ENCODE results near the gene RPS6KA3. TPM values are rescaled to one million over a fixed set of nuclear protein-coding genes. Genes with fewer than 3 reads are reported as not detected.

RPS6KA3 gene
- total and polyA plus RNA-seq, 2 of the 8 experiments (the other 6 are each of a cell fraction or from before 2014, with no cell fraction given) = 7.1 to 13.0 TPM

DNA sequence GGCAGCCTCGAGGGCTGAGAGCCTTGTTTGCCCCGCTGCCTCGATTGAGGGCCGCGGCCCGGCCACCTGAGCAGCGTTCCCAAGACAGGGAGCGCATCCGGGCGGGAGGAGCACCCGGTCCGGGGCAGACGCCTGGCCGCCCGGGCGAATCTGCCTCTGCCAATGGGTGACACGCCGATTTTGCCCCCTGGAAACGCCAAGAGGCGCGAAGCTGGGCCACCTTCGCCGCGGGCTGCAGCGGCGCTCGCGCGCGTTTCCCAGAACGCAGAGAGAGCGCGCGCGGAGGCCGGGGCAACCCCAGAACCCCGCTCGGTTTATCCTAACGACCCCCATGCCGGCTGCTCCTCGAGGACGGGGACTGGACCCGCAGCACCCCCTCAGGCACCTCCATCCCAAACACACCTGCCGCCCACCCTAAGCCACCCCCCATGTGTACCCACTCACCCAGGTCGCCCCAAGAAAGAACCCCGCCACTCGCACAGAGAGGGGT, 150.6 kb downstream of the RPS6KA3 start:
- Histone ChIP-seq H2BK5ac (ENCODE audit: low read depth, low read length) (no peak overlapping the region), H4K91ac (replicated peaks; ENCODE audit: insufficient read length, low read length) (no peak overlapping the region), H3K56ac (replicated peaks; ENCODE audit: insufficient read length, low read depth, low read length) (no peak overlapping the region), H2BK15ac (ENCODE audit: low read length) (no peak overlapping the region), H3K14ac (ENCODE audit: insufficient read length) (no peak overlapping the region), H3K4ac (replicated peaks; ENCODE audit: insufficient read length, low read depth, low read length) (no peak overlapping the region), H3K36me3 (ENCODE audit: control insufficient read depth in 2 of 4, insufficient read depth in 4 of 4, low read length in 3 of 4) (no peaks in the 10 kb centered on the region), H3K4me3 (ENCODE audit: extremely low read depth in 1 of 4, insufficient read depth in 2 of 4, low read depth in 3 of 4, low read length in 4 of 4) (peak overlapping the region; percentile 27 to 61 (median 30)), H3K18ac (ENCODE audit: extremely low read depth, low read length) (no peak overlapping the region), H4K8ac (ENCODE audit: extremely low read depth, insufficient read depth, low read length) (peak overlapping the region; percentile 25; the same call in 1 of the 2 replicates), H3K79me1 (ENCODE audit: low read depth, low read length) (peaks cover 2% of the 10 kb centered on the region; the same call in 1 of the 2 replicates), H2BK120ac (replicated peaks; ENCODE audit: low read depth, low read length) (no peak overlapping the region), H3K9ac (replicated peaks in 1 of 4; ENCODE audit: extremely low read depth in 1 of 4, low read depth in 3 of 4, low read length in 3 of 4) (no peak overlapping the region), H2AK5ac (ENCODE audit: low read depth, low read length) (no peak overlapping the region), H2AFZ (ENCODE audit: low read length) (no peak overlapping the region), H4K20me1 (replicated peaks in 1 of 2; ENCODE audit: control insufficient read depth in 1 of 2, insufficient read depth in 2 of 2, low read length in 2 of 2) (peaks cover 0 to 4% of the 10 kb centered on the region in 2 experiments), H3K9me3 (ENCODE audit: insufficient read depth in 2 of 2, low read depth in 1 of 2, low read length in 1 of 2) (peaks cover 0 to 3% of the 10 kb centered on the region in 2 experiments; a peak in 1 of 4 replicates), H3K79me2 (ENCODE audit: control insufficient read depth in 1 of 2, insufficient read depth in 2 of 2, low read length in 2 of 2) (no peaks in the 10 kb centered on the region), H3K4me1 (replicated peaks in 1 of 4; ENCODE audit: control insufficient read depth in 3 of 4, insufficient read depth in 4 of 4, low read length in 3 of 4) (0 out of 7 replicates have a peak, but pooled peaks cover 0 to 3% (median 0%) of the 10 kb centered on the region in 4 experiments), H3K27ac (ENCODE audit: low read depth, low read length) (no peak overlapping the region), H3K23ac (ENCODE audit: insufficient read length) (no peak overlapping the region), H2BK12ac (ENCODE audit: low read depth, low read length) (no peak overlapping the region), H3K4me2 (ENCODE audit: insufficient read depth in 1 of 2, low read depth in 2 of 2, low read length in 2 of 2) (peak overlapping the region; percentile 76 to 77), H2BK20ac (ENCODE audit: low read length) (no peak overlapping the region), H3K27me3 (replicated peaks in 1 of 4; ENCODE audit: control insufficient read depth in 3 of 4, extremely low read depth in 1 of 4, insufficient read depth in 3 of 4, low read length in 3 of 4) (peaks cover 3 to 23% (median 19%) of the 10 kb centered on the region in 4 experiments), H4K5ac (ENCODE audit: insufficient read length, low read depth, low read length) (no peak overlapping the region), H3K23me2 (ENCODE audit: low read depth, low read length) (peaks cover 3% of the 10 kb centered on the region; the same call in 1 of the 2 replicates)
- WGBS, 2 experiments (ENCODE audit: extremely low coverage in 1 of 2, insufficient coverage in 1 of 2, insufficient read length in 1 of 2, insufficient replicate concordance in 2 of 2, low coverage in 1 of 2, low lambda C conversion rate in 2 of 2, missing lambda C conversion rate in 1 of 2) = 2% methylated on average over 22 of the region's 47 CpGs; no CpG with 5 or more reads in 1 of the 2 experiments
- POLR2A ChIA-PET (ENCODE audit: partially characterized antibody) = interaction anchor here (0.9 to 1.3 kb wide), 3 partner anchors 16 to 108 kb away, joined by 3 read pairs; partner anchors contain the start of gene EIF1AX
- DNase-seq (ENCODE audit: low read depth in 1 of 2, low spot score in 2 of 2) (peak in 1 of 2 experiments; percentile 51), FAIRE-seq (no peak)
- CTCF ChIA-PET (ENCODE audit: partially characterized antibody) = no interaction called here
- TF ChIP-seq SP4 (IDR thresholded peaks at IDR 0.05; ENCODE audit: low read length) (no peak), RNF2 (IDR thresholded peaks at IDR 0.05; ENCODE audit: borderline replicate concordance, low read depth, low read length, missing control alignments, poor library complexity, severe bottlenecking) (no peak), EGR1 (IDR thresholded peaks at IDR 0.05; ENCODE audit: borderline replicate concordance, low read depth, low read length) (no peak), TBP (IDR thresholded peaks at IDR 0.05; ENCODE audit: low read depth, low read length) (peak; percentile 28; the same call in 1 of the 2 replicates), RAD21 (IDR thresholded peaks at IDR 0.05 in 1 of 2, conservative IDR thresholded peaks at IDR 0.05 in 1 of 2; ENCODE audit: low read depth in 2 of 2, low read length in 2 of 2) (no peak), SUZ12 (IDR thresholded peaks at IDR 0.05; ENCODE audit: low read length) (no peak), RXRA (IDR thresholded peaks at IDR 0.05; ENCODE audit: insufficient read depth, low read depth, low read length) (no peak), HDAC6 (IDR thresholded peaks at IDR 0.05; ENCODE audit: low read depth, low read length) (no peak), POLR2AphosphoS5 (IDR thresholded peaks at IDR 0.05; ENCODE audit: low read depth, low read length) (no peak), BCL11A (IDR thresholded peaks at IDR 0.05; ENCODE audit: low read depth in 2 of 2, low read length in 2 of 2) (no peak)
- TF ChIP-seq, protein P1, sequence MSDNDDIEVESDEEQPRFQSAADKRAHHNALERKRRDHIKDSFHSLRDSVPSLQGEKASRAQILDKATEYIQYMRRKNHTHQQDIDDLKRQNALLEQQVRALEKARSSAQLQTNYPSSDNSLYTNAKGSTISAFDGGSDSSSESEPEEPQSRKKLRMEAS (IDR thresholded peaks at IDR 0.05) = peak; percentile 71
- TF ChIP-seq, protein P2, sequence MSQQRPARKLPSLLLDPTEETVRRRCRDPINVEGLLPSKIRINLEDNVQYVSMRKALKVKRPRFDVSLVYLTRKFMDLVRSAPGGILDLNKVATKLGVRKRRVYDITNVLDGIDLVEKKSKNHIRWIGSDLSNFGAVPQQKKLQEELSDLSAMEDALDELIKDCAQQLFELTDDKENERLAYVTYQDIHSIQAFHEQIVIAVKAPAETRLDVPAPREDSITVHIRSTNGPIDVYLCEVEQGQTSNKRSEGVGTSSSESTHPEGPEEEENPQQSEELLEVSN (IDR thresholded peaks at IDR 0.05) = peak; percentile 88
